GM12892 (cell line): ENCODE data around the gene VAMP4.

Experiments
- POLR2A ChIP-seq: IDR thresholded peaks from 2 replicates; pipeline ENCODE4 v1.6.1; 2011; ENCODE audit warnings: low read depth, low read length, control low read depth
- POLR2AphosphoS5 ChIP-seq: IDR thresholded peaks from 2 replicates; pipeline ENCODE4 v1.6.1; 2011; ENCODE audit warnings: low read depth, low read length, control low read depth
- TAF1 ChIP-seq: IDR thresholded peaks from 2 replicates; pipeline ENCODE4 v1.6.1; 2011; ENCODE audit warnings: low read depth, mild to moderate bottlenecking, control low read depth, low read length, borderline replicate concordance

GRCh38 chr1:171783816-171784530 is 42.1 kb upstream of the VAMP4 start:
- TF ChIP-seq TAF1 (no peak), POLR2A (no peak), POLR2AphosphoS5 (no peak)
